ENCODE results near the gene MMP15. TPM values are rescaled to one million over a fixed set of nuclear protein-coding genes. Genes with fewer than 3 reads are reported as not detected.
"Not testable (repeated sequence)": the region's sequence is repeated elsewhere in the genome, so short reads cannot be mapped to it uniquely, and the experiment has no call there.

The MMP15 gene
- total RNA-seq, 4 donors from 2014 or later: 48.0 to 161 (median 92.3) TPM

DNA sequence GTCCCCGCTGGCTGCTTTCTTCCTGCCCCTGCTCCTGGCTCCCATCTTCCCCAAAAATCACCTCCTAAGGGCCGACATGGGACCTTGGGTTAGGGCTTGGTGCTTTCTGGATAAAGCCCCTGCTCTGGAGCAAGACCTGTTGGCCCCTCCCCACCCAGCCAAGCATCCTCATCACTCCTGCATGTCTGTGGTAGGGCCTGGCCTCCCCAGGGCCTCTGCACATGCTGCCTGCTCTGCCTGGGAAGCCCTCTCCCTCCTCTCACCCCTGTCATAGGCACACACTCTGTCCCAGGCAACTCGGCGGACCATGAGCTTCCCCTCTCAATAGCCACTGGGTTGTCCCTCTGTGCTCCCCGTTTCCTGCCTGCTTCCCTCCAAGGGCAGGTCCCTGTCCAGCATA is 68.5 kb downstream of the MMP15 start:
- WGBS, 2 donors (ENCODE audit: low coverage in 1 of 2): 85% methylated on average over 5 of the region's 5 CpGs; no CpG with 5 or more reads in 1 of the 2 donors
- intact Hi-C loops (cut with DNase I; ENCODE audit: low total_unique reads): no loop called here
- Histone ChIP-seq H3K4me1 (no peaks in the 10 kb centered on the region), H3K9me3 (no peaks in the 10 kb centered on the region), H3K36me3 (no peaks in the 10 kb centered on the region), H3K27me3 (no peaks in the 10 kb centered on the region), H3K27ac (no peak overlapping the region), H3K4me3 (no peak overlapping the region)
- DNase-seq: no peak
- in situ Hi-C loops (cut with MboI; ENCODE audit: low pct_ligation_motif_present in 1 of 4, low pct_unique_long_range_greater_than_20kb in 1 of 4, low sequenced_read_pairs in 3 of 4): no loop called here
- TF ChIP-seq POLR2A (IDR thresholded peaks at IDR 0.05) (no peak), POLR2AphosphoS5 (IDR thresholded peaks at IDR 0.05) (no peak), EP300 (IDR thresholded peaks at IDR 0.05; ENCODE audit: low read depth) (no peak)
- TF ChIP-seq, protein P1, sequence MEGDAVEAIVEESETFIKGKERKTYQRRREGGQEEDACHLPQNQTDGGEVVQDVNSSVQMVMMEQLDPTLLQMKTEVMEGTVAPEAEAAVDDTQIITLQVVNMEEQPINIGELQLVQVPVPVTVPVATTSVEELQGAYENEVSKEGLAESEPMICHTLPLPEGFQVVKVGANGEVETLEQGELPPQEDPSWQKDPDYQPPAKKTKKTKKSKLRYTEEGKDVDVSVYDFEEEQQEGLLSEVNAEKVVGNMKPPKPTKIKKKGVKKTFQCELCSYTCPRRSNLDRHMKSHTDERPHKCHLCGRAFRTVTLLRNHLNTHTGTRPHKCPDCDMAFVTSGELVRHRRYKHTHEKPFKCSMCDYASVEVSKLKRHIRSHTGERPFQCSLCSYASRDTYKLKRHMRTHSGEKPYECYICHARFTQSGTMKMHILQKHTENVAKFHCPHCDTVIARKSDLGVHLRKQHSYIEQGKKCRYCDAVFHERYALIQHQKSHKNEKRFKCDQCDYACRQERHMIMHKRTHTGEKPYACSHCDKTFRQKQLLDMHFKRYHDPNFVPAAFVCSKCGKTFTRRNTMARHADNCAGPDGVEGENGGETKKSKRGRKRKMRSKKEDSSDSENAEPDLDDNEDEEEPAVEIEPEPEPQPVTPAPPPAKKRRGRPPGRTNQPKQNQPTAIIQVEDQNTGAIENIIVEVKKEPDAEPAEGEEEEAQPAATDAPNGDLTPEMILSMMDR (IDR thresholded peaks at IDR 0.05): no peak

DNA sequence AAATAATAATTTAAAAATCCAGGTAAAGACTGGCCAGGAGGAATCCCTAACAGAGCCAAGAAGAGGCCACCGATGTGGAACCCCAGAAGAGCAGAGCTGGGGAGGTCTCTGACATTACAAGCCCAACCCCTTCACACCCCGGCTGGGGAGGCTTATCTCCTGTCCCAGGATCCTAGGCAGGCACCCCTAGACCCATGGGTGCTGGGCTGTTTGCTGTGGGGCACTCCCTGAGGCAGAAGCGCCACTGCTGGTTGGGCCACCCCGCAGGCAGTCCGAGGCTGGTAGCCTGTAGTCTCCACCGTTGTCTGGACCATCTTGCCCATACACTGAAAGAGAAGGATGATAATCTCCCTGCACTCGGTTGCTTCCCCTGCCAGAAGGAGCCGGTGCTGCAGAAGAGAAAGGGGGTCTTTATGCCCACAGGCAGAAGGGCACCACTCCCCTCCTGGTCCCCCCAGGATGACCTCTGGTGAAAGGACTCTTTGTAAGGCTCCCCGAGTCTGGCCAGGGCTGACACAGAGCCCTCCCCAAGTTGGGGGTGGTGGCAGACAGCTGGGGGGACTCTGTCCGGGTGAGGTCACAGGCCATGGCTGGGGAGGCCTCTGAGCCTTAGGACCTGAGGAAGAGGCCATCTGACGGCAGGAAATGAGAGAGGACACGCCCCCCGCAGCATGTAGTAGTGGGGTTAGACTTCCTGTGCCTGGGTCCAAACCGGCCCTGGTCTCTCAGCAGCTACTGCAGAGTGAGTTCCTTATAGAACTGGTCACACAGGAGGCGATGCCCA is 69.4 kb downstream of the MMP15 start:
- Histone ChIP-seq H3K9me3 (no peaks in the 10 kb centered on the region), H3K27me3 (no peaks in the 10 kb centered on the region), H3K4me3 (no peak overlapping the region), H3K27ac (no peak overlapping the region), H3K36me3 (no peaks in the 10 kb centered on the region), H3K4me1 (no peaks in the 10 kb centered on the region)
- intact Hi-C loops (cut with DNase I; ENCODE audit: low total_unique reads): no loop called here
- WGBS, 2 donors (ENCODE audit: low coverage in 1 of 2): 70% methylated on average over 15 of the region's 15 CpGs; no CpG with 5 or more reads in 1 of the 2 donors
- no peak for TF ChIP-seq POLR2A (IDR thresholded peaks at IDR 0.05)
- no peak for TF ChIP-seq EP300 (IDR thresholded peaks at IDR 0.05; ENCODE audit: low read depth)
- TF ChIP-seq, protein P1 (IDR thresholded peaks at IDR 0.05): no peak
- TF ChIP-seq POLR2AphosphoS5 (IDR thresholded peaks at IDR 0.05): no peak
- no peak for DNase-seq
- in situ Hi-C loops (cut with MboI; ENCODE audit: low pct_ligation_motif_present in 1 of 4, low pct_unique_long_range_greater_than_20kb in 1 of 4, low sequenced_read_pairs in 3 of 4): no loop called here

- intact Hi-C loops (cut with DNase I; ENCODE audit: low total_unique reads); H3K27me3 ChIP-seq; H3K4me3 ChIP-seq; H3K4me1 ChIP-seq; H3K36me3 ChIP-seq; in situ Hi-C loops (cut with MboI; ENCODE audit: low pct_ligation_motif_present in 1 of 4, low pct_unique_long_range_greater_than_20kb in 1 of 4, low sequenced_read_pairs in 3 of 4); DNase-seq; H3K27ac ChIP-seq; H3K9me3 ChIP-seq: not testable (repeated sequence)
- WGBS, 2 donors (ENCODE audit: low coverage in 1 of 2): 68 to 75% methylated on average over 3 to 6 of the region's 6 CpGs
These were observed 70.0 kb downstream of the MMP15 start for GRCh38 chr16:58095575-58095960.

- 45 to 60% methylated on average over 1 to 2 of the region's 2 CpGs for WGBS, 2 donors (ENCODE audit: low coverage in 1 of 2)
- Histone ChIP-seq H3K4me3 (no peak overlapping the region), H3K4me1 (no peaks in the 10 kb centered on the region), H3K27me3 (no peaks in the 10 kb centered on the region), H3K9me3 (no peaks in the 10 kb centered on the region), H3K36me3 (no peaks in the 10 kb centered on the region), H3K27ac (no peak overlapping the region)
- no peak for TF ChIP-seq EP300 (IDR thresholded peaks at IDR 0.05; ENCODE audit: low read depth)
- no peak for TF ChIP-seq POLR2A (IDR thresholded peaks at IDR 0.05)
- no peak for TF ChIP-seq POLR2AphosphoS5 (IDR thresholded peaks at IDR 0.05)
- TF ChIP-seq, protein P1 (IDR thresholded peaks at IDR 0.05): no peak
- in situ Hi-C loops (cut with MboI; ENCODE audit: low pct_ligation_motif_present in 1 of 4, low pct_unique_long_range_greater_than_20kb in 1 of 4, low sequenced_read_pairs in 3 of 4) (no loop called here), intact Hi-C loops (cut with DNase I; ENCODE audit: low total_unique reads) (no loop called here)
- no peak for DNase-seq
These were observed 70.7 kb downstream of the MMP15 start for GRCh38 chr16:58096249-58096648.

Small RNA genes within 50 kb of the gene (small RNA-seq; reads per million reads assigned to genes)
- gene RF00019: 0 reads per million in 4 donors

Other genes with a start within 250 kb of the MMP15 start
- 10 to 100 TPM in 2 of 4 donors, 1 to 10 TPM in 2; 5.2 to 46.8 (median 13.5) TPM for gene KIFC3, start 223.3 kb upstream of the MMP15 start, total RNA-seq
- 1 to 10 TPM in 1 of 4 donors, under 1 TPM in 3; 0.14 to 1.9 (median 0.87) TPM for gene CNGB1, start 54.6 kb upstream of the MMP15 start, total RNA-seq
- gene ZNF319, start 25.1 kb upstream of the MMP15 start, total RNA-seq: 10 to 100 TPM in 1 of 4 donors, 1 to 10 TPM in 3; 6.4 to 11.6 (median 6.5) TPM
- gene USB1, start 24.3 kb upstream of the MMP15 start, total RNA-seq: 10 to 100 TPM; 21.3 to 63.4 (median 45.2) TPM
- gene CFAP20, start 103.6 kb downstream of the MMP15 start, total RNA-seq: 10 to 100 TPM in 3 of 4 donors, 1 to 10 TPM in 1; 6.6 to 26.5 (median 21.4) TPM
- gene CSNK2A2, start 172.4 kb downstream of the MMP15 start, total RNA-seq: 10 to 100 TPM; 28.7 to 53.5 (median 40.0) TPM

Measured in transverse colon (tissue), 4 donors.